Measurements from ENCODE around the gene AMMECR1. TPM values are rescaled to one million over a fixed set of nuclear protein-coding genes. Genes with fewer than 3 reads are reported as not detected.
"Not testable (repeated sequence)": the region's sequence is repeated elsewhere in the genome, so short reads cannot be mapped to it uniquely, and the experiment has no call there.

The AMMECR1 gene
- total RNA-seq, 1 donor from 2014 or later: 16.7 TPM

GRCh38 chrX:110251961-110252360 is 65.9 kb downstream of the AMMECR1 start:
- no peak overlapping the region for H3K4me3 ChIP-seq (ENCODE audit: low read depth, low read length)
- DNase-seq (ENCODE audit: low read depth): no peak
- TF ChIP-seq CTCF (conservative IDR thresholded peaks at IDR 0.05; ENCODE audit: low read depth, low read length): no peak

GRCh38 chrX:110251526-110251925 is 66.4 kb downstream of the AMMECR1 start:
- no peak overlapping the region for H3K4me3 ChIP-seq (ENCODE audit: low read depth, low read length)
- DNase-seq (ENCODE audit: low read depth): no peak
- no peak for TF ChIP-seq CTCF (conservative IDR thresholded peaks at IDR 0.05; ENCODE audit: low read depth, low read length)

GRCh38 chrX:110250847-110251246 is 67.0 kb downstream of the AMMECR1 start:
- DNase-seq (ENCODE audit: low read depth): no peak
- TF ChIP-seq CTCF (conservative IDR thresholded peaks at IDR 0.05; ENCODE audit: low read depth, low read length): no peak
- H3K4me3 ChIP-seq (ENCODE audit: low read depth, low read length): no peak overlapping the region

- DNase-seq (ENCODE audit: low read depth): no peak
- H3K4me3 ChIP-seq (ENCODE audit: low read depth, low read length): no peak overlapping the region
- TF ChIP-seq CTCF (conservative IDR thresholded peaks at IDR 0.05; ENCODE audit: low read depth, low read length): no peak
Observed at GRCh38 chrX:110248578-110248977, 69.3 kb downstream of the AMMECR1 start.

- no peak overlapping the region for H3K4me3 ChIP-seq (ENCODE audit: low read depth, low read length)
- no peak for DNase-seq (ENCODE audit: low read depth)
- no peak for TF ChIP-seq CTCF (conservative IDR thresholded peaks at IDR 0.05; ENCODE audit: low read depth, low read length)
Observed at GRCh38 chrX:110245011-110245410, 72.9 kb downstream of the AMMECR1 start.

- no peak for DNase-seq (ENCODE audit: low read depth)
- no peak overlapping the region for H3K4me3 ChIP-seq (ENCODE audit: low read depth, low read length)
- TF ChIP-seq CTCF (conservative IDR thresholded peaks at IDR 0.05; ENCODE audit: low read depth, low read length): no peak
Observed at GRCh38 chrX:110242371-110242770, 75.5 kb downstream of the AMMECR1 start.

GRCh38 chrX:110241816-110242215 is 76.1 kb downstream of the AMMECR1 start:
- TF ChIP-seq CTCF (conservative IDR thresholded peaks at IDR 0.05; ENCODE audit: low read depth, low read length): no peak
- DNase-seq (ENCODE audit: low read depth): no peak
- no peak overlapping the region for H3K4me3 ChIP-seq (ENCODE audit: low read depth, low read length)

GRCh38 chrX:110238259-110238658 is 79.6 kb downstream of the AMMECR1 start:
- not testable (repeated sequence) for DNase-seq (ENCODE audit: low read depth); H3K4me3 ChIP-seq (ENCODE audit: low read depth, low read length)

GRCh38 chrX:110231485-110231884 is 86.4 kb downstream of the AMMECR1 start:
- H3K4me3 ChIP-seq (ENCODE audit: low read depth, low read length); DNase-seq (ENCODE audit: low read depth): not testable (repeated sequence)

- H3K4me3 ChIP-seq (ENCODE audit: low read depth, low read length): peak overlapping the region; percentile 38
Observed at GRCh38 chrX:110229497-110230111, 88.3 kb downstream of the AMMECR1 start.

More at GRCh38 chrX:110229497-110230111, 88.3 kb downstream of the AMMECR1 start:
- not testable (repeated sequence) for DNase-seq (ENCODE audit: low read depth)
